ENCODE measurements around the gene EML6. TPM values are rescaled to one million over a fixed set of nuclear protein-coding genes. Genes with fewer than 3 reads are reported as not detected.

Gene EML6
- total RNA-seq, 1 experiment from 2014 or later: 5.2 TPM

- no peak overlapping the region for H3K27ac Mint-ChIP-seq (ENCODE audit: unreplicated experiment)
- peaks cover 13% of the 10 kb centered on the region for H3K36me3 Mint-ChIP-seq (ENCODE audit: insufficient read depth, unreplicated experiment)
- H3K4me1 ChIP-seq: peaks cover 66% of the 10 kb centered on the region
- intact Hi-C loops (cut with micrococcal nuclease; ENCODE audit: unreplicated experiment): loop anchor here (2.0 kb wide), 1 partner anchor 95 kb away; no protein-coding TSS in a partner anchor
- H3K36me3 ChIP-seq (ENCODE audit: control insufficient read depth, insufficient read depth, low read length): no peaks in the 10 kb centered on the region; the same call in 1 of the 2 replicates
- no peak for TF ChIP-seq CTCF (IDR thresholded peaks at IDR 0.05; ENCODE audit: insufficient read depth in 1 of 2, low read depth in 1 of 2, low read length in 1 of 2, severe bottlenecking in 1 of 2, unreplicated experiment in 1 of 2)
- H3K9me3 ChIP-seq: no peaks in the 10 kb centered on the region
- H3K27me3 ChIP-seq (replicated peaks; ENCODE audit: control insufficient read depth, insufficient read depth, low read length): no peaks in the 10 kb centered on the region
- ChIA-PET POLR2A (interaction anchor here (2.3 kb wide), 1 partner anchor 36 kb away, joined by 7 read pairs; the partner anchor contains the start of gene RTN4), CTCF (interaction anchor here (0.6 to 3.6 kb wide), 3 partner anchors 36 to 114 kb away, joined by 5 to 14 read pairs (median 8); partner anchors contain the start of gene RTN4)
- no peaks in the 10 kb centered on the region for H3K27me3 Mint-ChIP-seq (ENCODE audit: insufficient read depth, unreplicated experiment)
- H3K4me3 Mint-ChIP-seq (ENCODE audit: unreplicated experiment): no peak overlapping the region
- BruUV-seq (replicated peaks): no TSS peak
- H3K4me3 ChIP-seq (ENCODE audit: low read depth, low read length): no peak overlapping the region
- DNase-seq: no peak
- H3K9me3 Mint-ChIP-seq (ENCODE audit: unreplicated experiment): no peaks in the 10 kb centered on the region
- H3K4me1 Mint-ChIP-seq (ENCODE audit: low read depth, unreplicated experiment): peaks cover 36% of the 10 kb centered on the region
Observed at GRCh38 chr2:55013936-55014335, 290.5 kb downstream of the EML6 start.

DNA sequence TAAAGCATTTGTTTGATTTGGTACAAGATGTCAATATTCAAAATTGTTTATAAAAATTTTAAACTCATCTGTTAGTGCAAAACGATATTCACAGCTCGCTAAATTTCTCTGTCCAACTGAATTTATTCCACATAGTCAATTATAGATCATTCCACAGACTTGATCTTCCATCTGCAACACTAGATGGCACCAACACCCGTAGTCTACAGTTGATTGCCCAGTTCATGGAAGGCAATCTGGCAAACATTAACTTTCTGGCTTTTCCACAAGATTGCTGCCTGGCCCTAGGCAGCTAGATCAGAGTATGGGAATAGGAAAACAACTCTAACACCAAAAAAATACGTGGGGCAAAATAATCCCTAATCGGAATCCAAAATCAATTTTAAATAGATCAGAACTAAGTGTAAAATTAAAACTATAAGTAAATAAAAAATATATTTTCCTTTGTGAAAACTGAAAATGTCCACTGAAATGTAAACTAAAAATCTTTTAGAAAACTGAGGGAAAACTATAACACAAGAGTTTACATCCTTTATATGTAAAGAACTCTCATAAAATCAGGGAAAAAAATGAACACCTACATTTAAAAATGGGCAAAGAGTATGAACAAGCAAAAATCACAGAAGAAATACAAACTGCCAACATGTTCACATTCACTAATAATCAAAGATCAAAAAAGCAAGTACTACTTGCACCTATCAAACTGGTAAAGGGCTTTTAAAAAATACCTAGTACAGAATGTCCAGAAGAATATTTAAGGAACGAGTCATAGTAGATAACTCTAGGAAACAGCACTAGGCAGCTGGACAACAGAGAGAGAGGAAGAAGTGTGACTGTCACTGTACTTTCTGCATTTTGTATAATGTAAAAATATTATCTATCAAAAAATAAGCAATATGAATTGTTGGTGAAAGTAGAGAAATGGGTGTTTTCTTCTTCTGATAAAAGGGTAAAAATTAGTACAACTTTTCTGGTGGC is 291.8 kb downstream of the EML6 start:
- H3K4me1 Mint-ChIP-seq (ENCODE audit: low read depth, unreplicated experiment): peaks cover 37% of the 10 kb centered on the region
- no peaks in the 10 kb centered on the region; the same call in 1 of the 2 replicates for H3K36me3 ChIP-seq (ENCODE audit: control insufficient read depth, insufficient read depth, low read length)
- no peak overlapping the region for H3K4me3 ChIP-seq (ENCODE audit: low read depth, low read length)
- intact Hi-C loops (cut with micrococcal nuclease; ENCODE audit: unreplicated experiment): loop anchor here (1.0 to 2.0 kb wide), 6 partner anchors 35 to 160 kb away; partner anchors contain the start of gene RTN4
- H3K27me3 Mint-ChIP-seq (ENCODE audit: insufficient read depth, unreplicated experiment): no peaks in the 10 kb centered on the region
- ChIA-PET CTCF (interaction anchor here (0.6 to 2.0 kb wide), 12 partner anchors 11 to 176 kb away, joined by 3 to 10 read pairs (median 4); partner anchors contain the start of gene RTN4), POLR2A (interaction anchor here (0.7 to 1.1 kb wide), 3 partner anchors 35 to 217 kb away, joined by 3 to 8 read pairs (median 3); partner anchors contain the start of genes RPS27A and RTN4)
- H3K4me1 ChIP-seq: peaks cover 55% of the 10 kb centered on the region
- no peaks in the 10 kb centered on the region for H3K27me3 ChIP-seq (replicated peaks; ENCODE audit: control insufficient read depth, insufficient read depth, low read length)
- no peaks in the 10 kb centered on the region for H3K9me3 Mint-ChIP-seq (ENCODE audit: unreplicated experiment)
- peak; percentile 77 to 81 for DNase-seq
- peak overlapping the region; percentile 55 for H3K4me3 Mint-ChIP-seq (ENCODE audit: unreplicated experiment)
- H3K9me3 ChIP-seq: no peaks in the 10 kb centered on the region
- peaks cover 21% of the 10 kb centered on the region for H3K36me3 Mint-ChIP-seq (ENCODE audit: insufficient read depth, unreplicated experiment)
- BruUV-seq (replicated peaks): no TSS peak
- H3K27ac Mint-ChIP-seq (ENCODE audit: unreplicated experiment): peak overlapping the region; percentile 55
- peak; percentile 64 to 75 for TF ChIP-seq CTCF (IDR thresholded peaks at IDR 0.05; ENCODE audit: insufficient read depth in 1 of 2, low read depth in 1 of 2, low read length in 1 of 2, severe bottlenecking in 1 of 2, unreplicated experiment in 1 of 2)

GRCh38 chr2:55017428-55017827 is 294.0 kb downstream of the EML6 start:
- Histone ChIP-seq H3K36me3 (ENCODE audit: control insufficient read depth, insufficient read depth, low read length) (no peaks in the 10 kb centered on the region; the same call in 1 of the 2 replicates), H3K9me3 (no peaks in the 10 kb centered on the region), H3K4me3 (ENCODE audit: low read depth, low read length) (no peak overlapping the region), H3K27me3 (replicated peaks; ENCODE audit: control insufficient read depth, insufficient read depth, low read length) (no peaks in the 10 kb centered on the region), H3K4me1 (peaks cover 41% of the 10 kb centered on the region)
- POLR2A ChIA-PET: no interaction called here
- no peaks in the 10 kb centered on the region for H3K9me3 Mint-ChIP-seq (ENCODE audit: unreplicated experiment)
- DNase-seq: no peak
- BruUV-seq (replicated peaks): no TSS peak
- no peaks in the 10 kb centered on the region for H3K27me3 Mint-ChIP-seq (ENCODE audit: insufficient read depth, unreplicated experiment)
- H3K36me3 Mint-ChIP-seq (ENCODE audit: insufficient read depth, unreplicated experiment): peaks cover 21% of the 10 kb centered on the region
- intact Hi-C loops (cut with micrococcal nuclease; ENCODE audit: unreplicated experiment): no loop called here
- H3K4me1 Mint-ChIP-seq (ENCODE audit: low read depth, unreplicated experiment): peaks cover 35% of the 10 kb centered on the region
- H3K4me3 Mint-ChIP-seq (ENCODE audit: unreplicated experiment): no peak overlapping the region
- CTCF ChIA-PET: no interaction called here
- no peak overlapping the region for H3K27ac Mint-ChIP-seq (ENCODE audit: unreplicated experiment)
- no peak for TF ChIP-seq CTCF (IDR thresholded peaks at IDR 0.05; ENCODE audit: insufficient read depth in 1 of 2, low read depth in 1 of 2, low read length in 1 of 2, severe bottlenecking in 1 of 2, unreplicated experiment in 1 of 2)

Measured in Caco-2 (cell line).